ENCODE measurements around the gene LGALS4.
A peak's percentile ranks its signal among the peaks of the same experiment; 100 is the strongest.

The LGALS4 gene

GRCh38 chr19:38836159-38836982 lies 23.6 kb upstream of the LGALS4 start:
- H3K27ac ChIP-seq = peak overlapping the region; percentile 100
- TF ChIP-seq, protein P1, sequence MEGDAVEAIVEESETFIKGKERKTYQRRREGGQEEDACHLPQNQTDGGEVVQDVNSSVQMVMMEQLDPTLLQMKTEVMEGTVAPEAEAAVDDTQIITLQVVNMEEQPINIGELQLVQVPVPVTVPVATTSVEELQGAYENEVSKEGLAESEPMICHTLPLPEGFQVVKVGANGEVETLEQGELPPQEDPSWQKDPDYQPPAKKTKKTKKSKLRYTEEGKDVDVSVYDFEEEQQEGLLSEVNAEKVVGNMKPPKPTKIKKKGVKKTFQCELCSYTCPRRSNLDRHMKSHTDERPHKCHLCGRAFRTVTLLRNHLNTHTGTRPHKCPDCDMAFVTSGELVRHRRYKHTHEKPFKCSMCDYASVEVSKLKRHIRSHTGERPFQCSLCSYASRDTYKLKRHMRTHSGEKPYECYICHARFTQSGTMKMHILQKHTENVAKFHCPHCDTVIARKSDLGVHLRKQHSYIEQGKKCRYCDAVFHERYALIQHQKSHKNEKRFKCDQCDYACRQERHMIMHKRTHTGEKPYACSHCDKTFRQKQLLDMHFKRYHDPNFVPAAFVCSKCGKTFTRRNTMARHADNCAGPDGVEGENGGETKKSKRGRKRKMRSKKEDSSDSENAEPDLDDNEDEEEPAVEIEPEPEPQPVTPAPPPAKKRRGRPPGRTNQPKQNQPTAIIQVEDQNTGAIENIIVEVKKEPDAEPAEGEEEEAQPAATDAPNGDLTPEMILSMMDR (conservative IDR thresholded peaks at IDR 0.05) = no peak

DNA sequence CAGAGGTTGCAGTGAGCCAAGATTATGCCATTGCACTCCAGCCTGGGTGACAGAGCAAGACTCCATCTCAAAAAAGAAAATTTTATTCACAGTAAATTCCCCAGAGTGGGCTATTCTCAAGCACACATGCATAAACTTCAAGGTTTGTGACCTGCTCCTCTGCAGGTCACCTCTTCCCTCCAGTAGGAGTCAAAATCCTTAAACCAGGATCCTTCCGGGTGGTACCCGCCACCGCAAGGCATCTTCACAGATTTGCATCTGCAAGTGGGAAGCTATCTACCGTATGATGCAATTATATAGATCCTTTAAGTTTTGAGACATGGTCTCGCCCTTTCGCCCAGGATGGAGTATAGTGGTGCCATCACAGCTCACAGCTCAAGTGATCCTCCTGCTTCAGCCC lies 21.8 kb upstream of the LGALS4 start:
- TF ChIP-seq, protein P1 (conservative IDR thresholded peaks at IDR 0.05) = no peak
- H3K27ac ChIP-seq = peak overlapping the region; percentile 100

DNA sequence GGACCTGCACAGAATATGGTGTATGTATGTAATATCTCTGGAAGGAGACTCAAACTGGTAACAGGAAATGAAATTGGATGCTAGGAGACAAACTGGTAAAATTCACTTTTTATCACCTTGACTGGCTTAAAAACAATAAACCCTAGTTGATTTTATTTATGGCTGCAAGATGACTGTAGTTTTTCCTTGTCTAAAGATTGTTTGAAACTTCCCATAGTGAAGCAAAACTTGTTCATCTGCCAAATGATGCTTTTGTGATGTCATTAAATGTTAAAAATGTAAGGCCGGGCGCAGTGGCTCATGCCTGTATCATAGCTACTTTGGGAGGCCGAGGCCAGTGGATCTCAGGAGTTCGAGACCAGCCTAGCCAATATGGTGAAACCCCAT lies 21.4 kb upstream of the LGALS4 start:
- peak overlapping the region; percentile 100 for H3K27ac ChIP-seq
- TF ChIP-seq, protein P1 (conservative IDR thresholded peaks at IDR 0.05) = no peak

DNA sequence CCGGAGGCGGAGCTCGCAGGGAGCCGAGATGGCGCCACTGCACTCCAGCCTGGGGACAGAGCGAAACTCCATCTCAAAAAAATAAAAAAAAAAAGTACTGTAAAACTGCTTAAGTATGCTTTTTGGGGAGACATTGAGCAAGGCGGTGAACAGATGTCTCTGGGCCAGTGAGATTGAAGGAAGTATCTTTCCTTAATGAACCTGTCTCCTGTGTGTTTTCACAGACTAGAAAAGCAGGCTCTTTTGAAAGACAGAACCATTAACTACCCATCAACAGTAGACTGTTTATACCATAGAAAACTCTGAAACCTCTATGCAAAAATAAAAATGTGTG lies 20.3 kb upstream of the LGALS4 start:
- peak overlapping the region; percentile 100 for H3K27ac ChIP-seq
- TF ChIP-seq, protein P1 (conservative IDR thresholded peaks at IDR 0.05) = no peak

DNA sequence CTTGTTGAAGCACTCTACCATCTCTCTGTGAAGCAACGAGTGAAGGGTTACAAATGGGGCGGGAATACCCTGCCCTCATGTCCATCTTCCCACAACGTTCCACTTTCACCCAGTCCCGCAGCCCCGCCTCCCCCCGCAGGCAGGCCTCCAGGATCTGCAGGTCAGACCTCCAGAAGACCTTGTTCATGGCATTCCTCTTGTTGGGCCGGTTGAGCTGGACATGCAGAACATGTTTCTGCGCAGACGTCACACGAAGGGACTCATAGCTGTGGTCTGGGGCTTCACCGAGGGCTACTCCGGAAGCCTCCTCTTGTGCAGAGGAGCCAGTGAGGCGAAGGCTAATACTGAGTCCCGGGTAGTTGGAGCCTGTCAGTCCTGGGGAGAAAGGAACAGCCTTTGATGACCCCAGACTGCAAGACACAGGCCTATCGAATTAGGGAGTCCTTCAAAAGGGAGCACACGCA lies 18.4 kb upstream of the LGALS4 start:
- TF ChIP-seq, protein P1 (conservative IDR thresholded peaks at IDR 0.05) = no peak
- peak overlapping the region; percentile 100 for H3K27ac ChIP-seq

DNA sequence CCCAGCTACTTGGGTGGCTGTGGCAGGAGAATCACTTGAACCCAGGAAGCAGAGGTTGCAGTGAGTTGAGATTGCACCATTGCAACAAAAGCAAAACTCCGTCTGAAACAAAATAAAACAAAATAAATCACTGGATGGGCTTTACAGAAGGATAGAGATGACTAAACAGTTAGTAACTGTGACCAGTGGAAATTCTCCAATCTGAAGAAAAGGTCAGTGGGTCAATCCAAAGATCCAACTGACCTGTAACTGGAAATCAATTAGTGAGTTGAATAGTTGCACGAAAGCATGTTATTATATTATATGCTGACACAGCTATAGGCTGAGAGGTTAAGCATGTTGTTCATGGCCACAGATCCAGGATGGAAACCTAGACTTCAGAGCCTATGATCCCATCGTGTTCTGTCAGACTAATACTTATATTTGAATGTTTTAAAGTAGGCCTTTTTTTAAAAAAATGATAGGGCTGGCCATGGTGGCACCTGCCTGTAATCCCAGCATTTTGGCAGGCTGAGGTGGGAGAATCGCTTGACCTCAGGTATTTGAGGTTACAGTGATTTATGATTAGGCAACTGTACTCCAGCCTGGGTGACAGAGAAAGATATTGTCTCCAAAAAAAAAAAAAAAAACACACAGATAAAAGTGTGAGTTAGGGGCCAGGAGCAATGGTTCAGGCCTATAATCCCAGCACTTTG lies 17.4 kb upstream of the LGALS4 start:
- TF ChIP-seq, protein P1 (conservative IDR thresholded peaks at IDR 0.05) = no peak
- H3K27ac ChIP-seq = peak overlapping the region; percentile 100

DNA sequence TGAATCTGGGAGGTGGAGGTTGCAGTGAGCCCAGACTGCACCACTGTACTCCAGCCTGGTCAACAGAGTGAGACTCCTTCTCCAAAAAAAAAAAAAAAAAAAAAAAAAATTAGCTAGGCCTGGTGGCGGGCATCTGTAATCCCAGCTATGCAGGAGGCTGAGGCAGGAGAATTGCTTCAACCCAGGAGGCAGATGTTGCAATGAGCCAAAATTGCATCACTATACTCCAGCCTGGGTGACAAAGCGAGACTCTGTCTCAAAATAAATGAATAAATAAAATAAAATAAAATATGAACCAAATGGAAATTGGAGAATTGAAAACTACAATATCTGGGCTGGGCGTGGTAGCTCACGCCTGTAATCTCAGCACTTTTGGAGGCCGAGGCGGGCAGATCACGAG lies 16.5 kb upstream of the LGALS4 start:
- H3K27ac ChIP-seq = peak overlapping the region; percentile 100; the same call in 1 of the 2 replicates
